GM12878 (cell line): ENCODE measurements around the gene TMEM11. TPM values are rescaled to one million over a fixed set of nuclear protein-coding genes. Genes with fewer than 3 reads are reported as not detected.

Source experiments
- ATAC-seq: fragments of 200-7000 bp; cut with Tn5 transposase; 3 replicates; pipeline ENCODE4 v1.9.1; 2020; ENCODE audit warnings: mild to moderate bottlenecking, moderate library complexity
- BruUV-seq: library from RNA; stranded (reverse); fragments of 400-500 nt; replicated peaks from 2 replicates; lab custom pipeline; 2021; lab: Mats Ljungman, UMichigan
- CTCF ChIA-PET: fragments of 300-600 bp; sonication (Branson Sonifier 250); formaldehyde crosslinking; extraction: SDS; loops from one replicate; lab custom pipeline; 2021; ENCODE audit warnings: inconsistent platforms; lab: Yijun Ruan, JAX
- POLR2A ChIA-PET: fragments of 350-600 bp; formaldehyde crosslinking; extraction: SDS; loops from one replicate; lab custom pipeline; 2021; ENCODE audit warnings: inconsistent platforms; lab: Charles Lee
- RAD21 ChIA-PET: fragments of 300-600 bp; sonication (Branson Sonifier 250); formaldehyde crosslinking; loops from one replicate; lab custom pipeline; 2023; ENCODE audit warnings: antibody characterized with exemption; ENCODE audit not compliant: unreplicated experiment; lab: Charles Lee
- SMC1A ChIA-PET: fragments of 300-600 bp; sonication (Branson Sonifier 250); formaldehyde crosslinking; loops from one replicate; lab custom pipeline; 2023; ENCODE audit not compliant: unreplicated experiment, uncharacterized antibody; lab: Charles Lee
- DNase-seq: peaks from one replicate; pipeline ENCODE4 v3.0.0-alpha.2; 2011; ENCODE audit warnings: low read depth, low spot score
- FAIRE-seq: peaks from 3 replicates; lab custom pipeline; 2011; peaks lifted over from hg19 to GRCh38; lab: Jason Lieb, UNC
- H2AFZ ChIP-seq: 2 replicates; pipeline ENCODE4 v1.6.0; 2011; ENCODE audit warnings: low read depth, low read length, control low read depth; ENCODE audit not compliant: control insufficient read depth
- H3K27ac ChIP-seq: 2 replicates; pipeline ENCODE4 v1.5.1; 2011; ENCODE audit warnings: control low read depth; ENCODE audit not compliant: control insufficient read depth, insufficient read depth
- H3K27me3 ChIP-seq, 2 experiments: replicated peaks in 1 of 2; 2 replicates each; pipeline versions ENCODE4 v1.6.0 to v1.6.1; 2011; ENCODE audit warnings: low read length in 1 of 2; ENCODE audit not compliant: control insufficient read depth in 2 of 2, insufficient read depth in 2 of 2
- H3K36me3 ChIP-seq, 2 experiments: 2 replicates each; pipeline ENCODE4 v1.5.1; 2011; ENCODE audit warnings: low read length in 1 of 2; ENCODE audit not compliant: control insufficient read depth in 2 of 2, insufficient read depth in 2 of 2
- H3K4me1 ChIP-seq: 2 replicates; pipeline ENCODE4 v1.6.1; 2011; ENCODE audit warnings: mild to moderate bottlenecking, low read length, moderate library complexity, mixed read lengths; ENCODE audit not compliant: control insufficient read depth, insufficient read depth
- H3K4me2 ChIP-seq: 2 replicates; pipeline ENCODE4 v1.6.0; 2011; ENCODE audit warnings: control low read depth; ENCODE audit not compliant: control insufficient read depth, insufficient read depth
- H3K4me3 ChIP-seq: fragments of 200-600 bp; sonication (generic); 2 replicates; pipeline ENCODE4 v1.5.1; 2016
- H3K79me2 ChIP-seq: 2 replicates; pipeline ENCODE4 v1.6.0; 2011; ENCODE audit warnings: low read length; ENCODE audit not compliant: control insufficient read depth, insufficient read depth
- H3K9ac ChIP-seq: 2 replicates; pipeline ENCODE4 v1.8.0; 2011; ENCODE audit warnings: low read length, control low read depth, mixed read lengths; ENCODE audit not compliant: control insufficient read depth, insufficient read depth
- H3K9me3 ChIP-seq: replicated peaks from 3 replicates; pipeline ENCODE4 v1.5.1; 2011; ENCODE audit warnings: mild to moderate bottlenecking, low read length; ENCODE audit not compliant: control insufficient read depth, insufficient read depth
- H4K20me1 ChIP-seq: 2 replicates; pipeline ENCODE4 v1.6.0; 2011; ENCODE audit not compliant: control insufficient read depth, insufficient read depth
- ATF3 ChIP-seq: IDR thresholded peaks from 2 replicates; pipeline ENCODE4 v1.6.1; 2011; ENCODE audit warnings: low read depth, mild to moderate bottlenecking, low read length, moderate library complexity, borderline replicate concordance; ENCODE audit errors: extremely low read depth
- ATF7 ChIP-seq: fragments of 450-650 bp; IDR thresholded peaks from 2 replicates; pipeline ENCODE4 v1.6.1; 2016; ENCODE audit warnings: low read depth, mild to moderate bottlenecking
- BCLAF1 ChIP-seq: fragments of 450-650 bp; IDR thresholded peaks from 2 replicates; pipeline ENCODE4 v1.6.1; 2017; ENCODE audit warnings: antibody characterized with exemption, mild to moderate bottlenecking, moderate library complexity
- DPF2 ChIP-seq: fragments of 450-650 bp; IDR thresholded peaks from 2 replicates; pipeline ENCODE4 v1.6.1; 2017; ENCODE audit warnings: mild to moderate bottlenecking
- ESRRA ChIP-seq: IDR thresholded peaks from 2 replicates; pipeline ENCODE4 v1.6.1; 2012; ENCODE audit warnings: mild to moderate bottlenecking, low read length, improper control_type of control experiment
- IRF5 ChIP-seq: fragments of 450-650 bp; IDR thresholded peaks from 2 replicates; pipeline ENCODE4 v1.6.1; 2017; ENCODE audit warnings: borderline replicate concordance
- KLF5 ChIP-seq: fragments of 450-650 bp; IDR thresholded peaks from 2 replicates; pipeline ENCODE4 v1.6.1; 2014; ENCODE audit warnings: mild to moderate bottlenecking; ENCODE audit not compliant: partially characterized antibody
- MLLT1 ChIP-seq: fragments of 450-650 bp; IDR thresholded peaks from 2 replicates; pipeline ENCODE4 v1.6.1; 2016; ENCODE audit warnings: mild to moderate bottlenecking
- NBN ChIP-seq: fragments of 450-650 bp; IDR thresholded peaks from 2 replicates; pipeline ENCODE4 v1.6.1; 2016
- PAX5 ChIP-seq: IDR thresholded peaks from 2 replicates; pipeline ENCODE4 v1.6.1; 2011; ENCODE audit warnings: low read depth, low read length, borderline replicate concordance
- PBX3 ChIP-seq: IDR thresholded peaks from 2 replicates; pipeline ENCODE4 v1.6.1; 2011; ENCODE audit warnings: mild to moderate bottlenecking, low read depth, low read length, moderate library complexity; ENCODE audit not compliant: insufficient replicate concordance
- PML ChIP-seq: IDR thresholded peaks from 2 replicates; pipeline ENCODE4 v1.6.1; 2012; ENCODE audit warnings: low read length, inconsistent platforms
- RB1 ChIP-seq: fragments of 450-650 bp; formaldehyde crosslinking; IDR thresholded peaks from 2 replicates; pipeline ENCODE4 v1.6.1; 2017; ENCODE audit warnings: mild to moderate bottlenecking, borderline replicate concordance
- SKIL ChIP-seq: fragments of 450-650 bp; IDR thresholded peaks from 2 replicates; pipeline ENCODE4 v1.6.1; 2017; ENCODE audit warnings: mild to moderate bottlenecking, low read depth, inconsistent platforms; ENCODE audit not compliant: poor library complexity, severe bottlenecking
- WGBS: methylation state at CpG from one replicate; pipeline ENCODE4 v1.1.6; 2016; ENCODE audit warnings: low lambda C conversion rate; ENCODE audit not compliant: insufficient replicate concordance, insufficient coverage; ENCODE audit errors: missing lambda C conversion rate; 5-methylcytosine and 5-hydroxymethylcytosine counted together
- in situ Hi-C: fragments of 300-500 bp; cut with MboI; formaldehyde crosslinking; loops from 9 replicates; pipeline ENCODE4 v1.14.3; 2018; ENCODE audit warnings: mixed read lengths
- intact Hi-C: fragments of 100-400 bp; cut with micrococcal nuclease; formaldehyde crosslinking; loops from one replicate; pipeline ENCODE4 v1.14.2; 2022; ENCODE audit not compliant: unreplicated experiment
- polyA plus RNA-seq, 11 experiments: library from polyadenylated mRNA; depleted of rRNA in 4 of 11; unstranded in 6 of 11; stranded (reverse) in 5 of 11; fragments of >200 nt; fragmentation: Nextera tagmentation in 4 of 11; fragmentation: Illumina TruSeq in 1 of 11; extraction: Ambion mirVana in 4 of 11; extraction: Trizol in 1 of 11; gene quantifications; 1 replicate in 1 of 11; 2 replicates in 10 of 11; pipeline versions ENCODE4 v1.2.1 to v1.2.3, GENCODE V29; 2011 to 2016; ENCODE audit warnings: inconsistent platforms in 2 of 11, missing spikeins in 2 of 11, low read depth in 1 of 11
- total RNA-seq, 4 experiments: library from RNA; depleted of rRNA in 3 of 4; stranded (reverse); fragments of >200 nt in 3 of 4; fragmentation: Illumina TruSeq in 1 of 4; extraction: Trizol in 1 of 4; gene quantifications; 2 replicates each; pipeline versions ENCODE4 v1.2.1 to v1.2.3, GENCODE V29; 2013 to 2021

Gene TMEM11
- total and polyA plus RNA-seq, 10 of the 15 experiments (the other 5 are each of a cell fraction or from before 2014, with no cell fraction given): 14.4 to 63.4 (median 27.2) TPM

GRCh38 chr17:21258593-21258992, 44.6 kb upstream of the TMEM11 start:
- DNase-seq: no peak
- intact Hi-C loops: no loop called here

More at GRCh38 chr17:21258593-21258992, 44.6 kb upstream of the TMEM11 start:
- H3K27ac ChIP-seq: no peak overlapping the region
- RAD21 ChIA-PET: no interaction called here
- H3K9ac ChIP-seq: no peak overlapping the region
- WGBS: 62% methylated on average over 7 of the region's 7 CpGs
- H4K20me1 ChIP-seq: no peaks in the 10 kb centered on the region; the same call in 1 of the 2 replicates
- no peak for FAIRE-seq
- CTCF ChIA-PET: interaction anchor here (0.9 kb wide), 1 partner anchor 16 kb away, joined by 3 read pairs; no protein-coding TSS in a partner anchor
- no TSS peak for BruUV-seq
- no peaks in the 10 kb centered on the region for H3K9me3 ChIP-seq
- TF ChIP-seq ATF3 (no peak), KLF5 (no peak), PML (no peak), NBN (no peak), PBX3 (no peak), SKIL (no peak), ESRRA (no peak), IRF5 (no peak), MLLT1 (no peak), DPF2 (no peak), RB1 (no peak), PAX5 (no peak), BCLAF1 (no peak), ATF7 (no peak)
- SMC1A ChIA-PET: no interaction called here
- H3K4me1 ChIP-seq: peaks cover 4% of the 10 kb centered on the region
- ATAC-seq: no peak
- H3K4me3 ChIP-seq: no peak overlapping the region
- POLR2A ChIA-PET: no interaction called here
- no peak overlapping the region for H3K4me2 ChIP-seq
- no peaks in the 10 kb centered on the region for H3K79me2 ChIP-seq
- no peaks in the 10 kb centered on the region for H3K36me3 ChIP-seq
- H3K27me3 ChIP-seq: peaks cover 0 to 3% of the 10 kb centered on the region in 2 experiments; a peak in 2 of 4 replicates
- in situ Hi-C loops: loop anchor here (10.0 kb wide), 1 partner anchor 56 kb away; no protein-coding TSS in a partner anchor
- H2AFZ ChIP-seq: no peak overlapping the region
